Stomach (tissue), 4 donors: ENCODE data around the gene GTF3C2.

ENCODE experiments used
- EP300 ChIP-seq: sonication (generic); formaldehyde crosslinking; IDR thresholded peaks from one replicate; pipeline ENCODE4 v1.6.1; 2017; ENCODE audit warnings: antibody characterized with exemption
- POLR2A ChIP-seq, 4 donors: fragments of 450-650 bp; IDR thresholded peaks; one replicate each; pipeline ENCODE4 v1.6.1; 2016; ENCODE audit warnings: antibody characterized with exemption in 4 of 4, control low read depth in 2 of 4, mild to moderate bottlenecking in 1 of 4, moderate library complexity in 1 of 4
- TF ChIP-seq, protein P1 (sequence below), 7 experiments: fragments of 450-650 bp in 4 of 7; fragments of 200-600 bp in 3 of 7; sonication (generic) in 3 of 7; IDR thresholded peaks; one replicate each; pipeline ENCODE4 v1.5.1; 2016 to 2019; ENCODE audit warnings: antibody characterized with exemption in 7 of 7, control low read depth in 2 of 7, mild to moderate bottlenecking in 1 of 7

DNA sequence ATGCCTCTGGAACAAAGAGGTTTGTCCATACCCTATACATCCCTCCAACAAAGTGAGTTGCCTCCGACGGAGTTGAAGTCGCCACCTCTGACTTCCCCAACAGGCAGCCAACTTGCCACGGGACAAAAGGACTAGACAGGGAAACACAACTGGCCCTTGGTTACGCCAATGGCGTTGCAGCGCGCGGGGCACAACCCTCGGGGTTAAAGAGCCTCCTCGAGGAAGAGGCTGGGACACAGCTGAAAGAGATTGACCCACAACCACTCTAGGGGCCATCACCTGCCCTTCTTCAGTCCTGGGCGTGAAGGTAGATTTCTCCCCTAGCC, 545 bp downstream of the GTF3C2 start:
- TF ChIP-seq, protein P1, sequence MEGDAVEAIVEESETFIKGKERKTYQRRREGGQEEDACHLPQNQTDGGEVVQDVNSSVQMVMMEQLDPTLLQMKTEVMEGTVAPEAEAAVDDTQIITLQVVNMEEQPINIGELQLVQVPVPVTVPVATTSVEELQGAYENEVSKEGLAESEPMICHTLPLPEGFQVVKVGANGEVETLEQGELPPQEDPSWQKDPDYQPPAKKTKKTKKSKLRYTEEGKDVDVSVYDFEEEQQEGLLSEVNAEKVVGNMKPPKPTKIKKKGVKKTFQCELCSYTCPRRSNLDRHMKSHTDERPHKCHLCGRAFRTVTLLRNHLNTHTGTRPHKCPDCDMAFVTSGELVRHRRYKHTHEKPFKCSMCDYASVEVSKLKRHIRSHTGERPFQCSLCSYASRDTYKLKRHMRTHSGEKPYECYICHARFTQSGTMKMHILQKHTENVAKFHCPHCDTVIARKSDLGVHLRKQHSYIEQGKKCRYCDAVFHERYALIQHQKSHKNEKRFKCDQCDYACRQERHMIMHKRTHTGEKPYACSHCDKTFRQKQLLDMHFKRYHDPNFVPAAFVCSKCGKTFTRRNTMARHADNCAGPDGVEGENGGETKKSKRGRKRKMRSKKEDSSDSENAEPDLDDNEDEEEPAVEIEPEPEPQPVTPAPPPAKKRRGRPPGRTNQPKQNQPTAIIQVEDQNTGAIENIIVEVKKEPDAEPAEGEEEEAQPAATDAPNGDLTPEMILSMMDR (IDR thresholded peaks at IDR 0.05): no peak
- TF ChIP-seq POLR2A (IDR thresholded peaks at IDR 0.05): no peak
- no peak for TF ChIP-seq EP300
